Karpas-422 (cell line): ENCODE results near the gene ZFP90. TPM values are rescaled to one million over a fixed set of nuclear protein-coding genes. Genes with fewer than 3 reads are reported as not detected.

Experiments used
- DNase-seq: peaks from one replicate; pipeline ENCODE4 v3.0.0-alpha.2; 2015
- H2AFZ ChIP-seq: fragments of 200-600 bp; sonication (generic); 2 replicates; pipeline ENCODE4 v1.6.1; 2014; ENCODE audit warnings: antibody characterized with exemption, low read length, mixed read lengths
- H3K27ac ChIP-seq: fragments of 200-600 bp; sonication (generic); 2 replicates; pipeline ENCODE4 v1.5.1; 2014; ENCODE audit warnings: mild to moderate bottlenecking, low read length, moderate library complexity
- H3K27me3 ChIP-seq: fragments of 200-600 bp; sonication (generic); 2 replicates; pipeline ENCODE4 v1.6.1; 2014; ENCODE audit warnings: low read length, mixed read lengths
- H3K36me3 ChIP-seq: fragments of 200-600 bp; sonication (generic); 2 replicates; pipeline ENCODE4 v1.6.1; 2014; ENCODE audit warnings: low read length, mixed read lengths; ENCODE audit not compliant: insufficient read depth
- H3K4me1 ChIP-seq: fragments of 200-600 bp; sonication (generic); 2 replicates; pipeline ENCODE4 v1.6.1; 2014; ENCODE audit warnings: mild to moderate bottlenecking, low read length, mixed read lengths
- H3K4me2 ChIP-seq: fragments of 200-600 bp; sonication (generic); 2 replicates; pipeline ENCODE4 v1.6.1; 2014; ENCODE audit warnings: low read length, low read depth, mild to moderate bottlenecking; ENCODE audit not compliant: poor library complexity, severe bottlenecking
- H3K4me3 ChIP-seq: fragments of 200-600 bp; sonication (generic); 2 replicates; pipeline ENCODE4 v1.5.1; 2014; ENCODE audit warnings: mild to moderate bottlenecking, antibody characterized with exemption, low read length, mixed read lengths
- H3K79me2 ChIP-seq: fragments of 200-600 bp; sonication (generic); 2 replicates; pipeline ENCODE4 v1.6.1; 2014; ENCODE audit warnings: mild to moderate bottlenecking, low read length, mixed read lengths
- H3K9ac ChIP-seq: fragments of 200-600 bp; sonication (generic); 2 replicates; pipeline ENCODE4 v1.6.0; 2014; ENCODE audit warnings: low read length
- H3K9me2 ChIP-seq: fragments of 200-600 bp; sonication (generic), shearing (Covaris generic); replicated peaks from 2 replicates; pipeline ENCODE4 v1.6.0; 2014; ENCODE audit warnings: mild to moderate bottlenecking, low read length, moderate library complexity; ENCODE audit not compliant: insufficient read depth
- H3K9me3 ChIP-seq: fragments of 300-700, 200-600 bp; sonication (generic); 2 replicates; pipeline ENCODE4 v1.6.1; 2014; ENCODE audit warnings: low read length, mixed read lengths
- H4K20me1 ChIP-seq: fragments of 200-600 bp; sonication (generic); 2 replicates; pipeline ENCODE4 v1.6.1; 2014; ENCODE audit warnings: mild to moderate bottlenecking, antibody characterized with exemption, low read length, low read depth; ENCODE audit not compliant: insufficient read depth
- total RNA-seq: library from RNA; depleted of rRNA; stranded (reverse); fragments of >200 nt; shearing (Covaris generic); gene quantifications from 2 replicates; pipeline ENCODE4 v1.2.3, GENCODE V29; 2014; ENCODE audit warnings: low replicate concordance

Gene ZFP90
- total RNA-seq, 1 experiment from 2014 or later = 34.8 TPM

DNA sequence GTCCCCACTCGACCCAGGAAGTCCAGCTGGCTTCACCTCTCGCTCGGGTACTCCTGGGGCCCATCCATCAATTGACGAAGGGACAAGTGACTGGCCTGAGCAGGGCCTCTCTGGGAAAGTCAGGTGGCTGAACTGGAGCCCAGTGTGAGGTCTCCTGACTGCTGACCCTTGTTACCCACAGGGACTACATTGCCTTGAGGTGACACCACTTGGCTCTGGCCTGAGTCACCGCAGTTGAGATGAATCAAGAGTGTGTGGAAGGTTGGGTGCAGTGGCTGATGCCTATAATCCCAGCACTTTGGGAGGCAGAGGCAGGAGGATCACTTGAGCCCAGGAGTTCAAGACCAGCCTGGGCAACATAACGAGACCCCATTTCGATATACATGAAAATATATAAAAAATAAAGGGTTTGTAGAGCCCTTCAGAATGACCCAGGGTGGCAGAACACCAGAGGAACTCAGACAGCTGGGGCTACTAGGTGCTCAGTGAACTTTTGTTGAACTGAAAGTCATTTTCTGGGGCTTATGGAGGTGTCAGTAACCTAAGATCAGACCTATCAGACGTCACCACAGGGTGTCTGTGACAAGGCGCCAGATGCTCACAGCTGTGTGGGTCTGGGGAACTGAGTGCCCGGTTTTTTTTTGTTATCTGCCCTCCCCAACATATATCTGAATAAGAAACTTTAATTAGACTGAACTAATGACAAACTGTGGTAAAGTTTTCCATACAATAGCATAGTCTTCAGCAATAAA lies 14.8 kb upstream of the ZFP90 start:
- Histone ChIP-seq H4K20me1 (no peaks in the 10 kb centered on the region), H3K27ac (no peak overlapping the region), H3K79me2 (no peaks in the 10 kb centered on the region), H3K27me3 (no peaks in the 10 kb centered on the region), H3K9me2 (no peaks in the 10 kb centered on the region), H3K4me1 (peaks cover 14% of the 10 kb centered on the region), H3K9me3 (no peaks in the 10 kb centered on the region), H3K36me3 (no peaks in the 10 kb centered on the region), H3K4me2 (no peak overlapping the region), H3K4me3 (no peak overlapping the region), H2AFZ (no peak overlapping the region), H3K9ac (no peak overlapping the region)
- DNase-seq = peak; percentile 53

GRCh38 chr16:68526143-68526781 lies 12.8 kb upstream of the ZFP90 start:
- H3K9me3 ChIP-seq = no peaks in the 10 kb centered on the region
- H2AFZ ChIP-seq = no peak overlapping the region
- no peaks in the 10 kb centered on the region; the same call in 1 of the 2 replicates for H3K4me1 ChIP-seq
- no peak overlapping the region for H3K4me2 ChIP-seq
- H3K9ac ChIP-seq = no peak overlapping the region
- no peaks in the 10 kb centered on the region for H3K27me3 ChIP-seq
- no peaks in the 10 kb centered on the region for H3K9me2 ChIP-seq
- H3K79me2 ChIP-seq = no peaks in the 10 kb centered on the region
- H3K4me3 ChIP-seq = no peak overlapping the region
- DNase-seq = no peak
- no peak overlapping the region for H3K27ac ChIP-seq
- no peaks in the 10 kb centered on the region for H3K36me3 ChIP-seq
- H4K20me1 ChIP-seq = no peaks in the 10 kb centered on the region

DNA sequence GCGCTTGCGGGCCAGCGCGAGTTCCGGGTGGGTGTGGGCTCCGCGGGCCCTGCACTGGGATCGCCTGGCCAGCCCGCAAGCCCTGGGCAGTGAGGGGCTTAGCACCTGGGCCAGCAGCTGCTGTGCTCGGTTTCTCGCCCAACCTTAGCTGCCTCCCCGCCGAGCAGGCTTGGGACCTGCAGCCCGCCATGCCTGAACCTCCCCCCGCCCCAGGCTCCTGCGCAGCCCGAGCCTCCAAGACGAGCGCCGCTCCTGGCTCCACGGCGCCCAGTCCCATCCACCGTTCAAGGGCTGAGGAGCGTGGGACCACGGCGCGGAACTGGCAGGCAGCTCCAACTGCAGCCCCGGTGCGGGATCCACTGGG lies 12.3 kb upstream of the ZFP90 start:
- Histone ChIP-seq H3K9me2 (no peaks in the 10 kb centered on the region), H3K36me3 (no peaks in the 10 kb centered on the region), H3K27me3 (no peaks in the 10 kb centered on the region), H4K20me1 (no peaks in the 10 kb centered on the region), H2AFZ (no peak overlapping the region), H3K4me1 (no peaks in the 10 kb centered on the region; the same call in 1 of the 2 replicates), H3K9me3 (no peaks in the 10 kb centered on the region), H3K4me3 (no peak overlapping the region), H3K9ac (no peak overlapping the region), H3K79me2 (no peaks in the 10 kb centered on the region), H3K27ac (no peak overlapping the region), H3K4me2 (no peak overlapping the region)
- no peak for DNase-seq

DNA sequence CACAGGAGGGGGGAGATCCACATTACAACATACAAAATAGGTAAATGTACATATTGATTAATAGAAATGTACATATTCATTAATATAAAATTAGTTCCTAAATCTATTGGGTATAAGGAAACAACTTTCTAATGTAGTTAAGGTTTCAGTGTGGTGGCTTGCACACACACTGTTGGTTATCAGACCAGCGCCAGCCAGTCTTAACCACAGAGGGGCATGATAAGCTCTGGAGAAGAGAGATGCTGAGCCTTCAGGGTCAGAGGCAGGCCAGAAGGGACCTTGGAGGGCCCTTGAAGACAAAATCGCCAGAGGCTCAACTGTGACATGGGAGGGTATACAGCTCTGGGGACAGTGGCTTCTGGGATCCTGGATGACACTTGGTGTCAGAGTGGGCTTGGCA lies 10.9 kb upstream of the ZFP90 start:
- Histone ChIP-seq H3K4me2 (no peak overlapping the region), H3K27ac (no peak overlapping the region), H2AFZ (no peak overlapping the region), H3K36me3 (no peaks in the 10 kb centered on the region), H3K79me2 (no peaks in the 10 kb centered on the region), H4K20me1 (no peaks in the 10 kb centered on the region), H3K27me3 (no peaks in the 10 kb centered on the region), H3K4me1 (no peaks in the 10 kb centered on the region; the same call in 1 of the 2 replicates), H3K4me3 (no peak overlapping the region), H3K9me3 (no peaks in the 10 kb centered on the region), H3K9ac (no peak overlapping the region), H3K9me2 (no peaks in the 10 kb centered on the region)
- DNase-seq = no peak

DNA sequence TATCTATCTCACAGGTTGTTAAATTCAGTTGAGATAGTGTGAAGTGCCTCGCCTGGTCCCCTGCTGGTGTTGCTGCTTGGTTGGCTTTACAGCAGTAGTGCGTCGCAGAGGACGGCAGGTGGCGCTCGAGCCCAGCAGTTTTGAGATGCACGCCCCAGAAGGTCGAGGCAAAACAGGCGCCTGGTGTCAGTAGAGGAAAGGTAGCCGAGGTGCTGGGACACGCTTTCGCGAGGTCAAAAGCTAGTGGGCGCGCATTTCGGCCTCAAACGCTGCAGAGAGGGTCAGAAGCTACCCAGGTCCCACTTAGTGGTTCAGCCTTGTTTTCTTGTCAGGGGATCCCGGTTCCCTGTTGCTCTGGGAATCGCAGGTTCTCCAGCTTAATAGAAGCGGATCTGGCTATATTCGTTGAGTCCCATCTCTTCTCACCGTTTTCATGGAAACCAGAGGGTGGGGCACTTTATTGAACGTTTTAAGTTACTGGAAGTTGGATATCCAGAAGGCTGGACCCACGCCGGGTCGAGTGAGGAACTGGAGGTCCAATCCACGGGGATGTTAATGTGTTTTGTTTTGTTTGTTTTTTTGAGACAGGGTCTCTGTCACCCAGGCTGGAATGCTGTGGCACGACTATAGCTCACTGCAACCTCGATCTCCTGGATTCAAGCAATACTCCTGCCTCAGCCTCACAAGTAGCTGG lies 10.3 kb upstream of the ZFP90 start:
- Histone ChIP-seq H3K4me3 (no peak overlapping the region), H3K79me2 (no peaks in the 10 kb centered on the region), H3K9me3 (no peaks in the 10 kb centered on the region), H3K9ac (no peak overlapping the region), H4K20me1 (no peaks in the 10 kb centered on the region), H3K36me3 (no peaks in the 10 kb centered on the region), H3K9me2 (no peaks in the 10 kb centered on the region), H3K4me1 (no peaks in the 10 kb centered on the region; the same call in 1 of the 2 replicates), H3K27me3 (no peaks in the 10 kb centered on the region), H2AFZ (no peak overlapping the region), H3K27ac (no peak overlapping the region), H3K4me2 (no peak overlapping the region)
- DNase-seq = peak; percentile 93

DNA sequence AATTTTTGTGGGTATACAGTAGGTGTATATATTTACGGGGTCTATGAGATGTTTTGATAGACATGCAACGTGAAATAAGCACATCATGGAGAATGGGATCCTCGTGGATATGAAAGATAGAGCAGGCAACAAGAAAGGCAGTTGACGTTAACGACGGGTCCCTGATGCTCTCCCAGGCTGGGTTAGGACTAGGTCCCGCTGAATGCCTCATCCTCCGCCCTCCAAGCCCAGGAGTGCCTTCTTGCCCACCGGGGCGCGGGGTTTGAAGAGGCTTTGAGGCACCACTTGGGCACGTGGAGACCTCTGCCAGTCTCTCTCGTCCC lies 9.5 kb upstream of the ZFP90 start:
- Histone ChIP-seq H4K20me1 (no peaks in the 10 kb centered on the region), H3K9me3 (no peaks in the 10 kb centered on the region), H3K79me2 (no peaks in the 10 kb centered on the region), H3K9ac (no peak overlapping the region), H3K27me3 (no peaks in the 10 kb centered on the region), H3K9me2 (no peaks in the 10 kb centered on the region), H3K4me1 (no peaks in the 10 kb centered on the region; the same call in 1 of the 2 replicates), H3K4me2 (no peak overlapping the region), H3K27ac (no peak overlapping the region), H2AFZ (no peak overlapping the region), H3K36me3 (no peaks in the 10 kb centered on the region), H3K4me3 (no peak overlapping the region)
- no peak for DNase-seq

GRCh38 chr16:68529931-68530701 lies 9.0 kb upstream of the ZFP90 start:
- Histone ChIP-seq H3K79me2 (no peaks in the 10 kb centered on the region), H3K9me2 (no peaks in the 10 kb centered on the region), H3K4me2 (no peak overlapping the region), H3K36me3 (no peaks in the 10 kb centered on the region), H3K4me3 (no peak overlapping the region), H3K9me3 (no peaks in the 10 kb centered on the region), H4K20me1 (no peaks in the 10 kb centered on the region), H2AFZ (no peak overlapping the region), H3K27me3 (no peaks in the 10 kb centered on the region), H3K9ac (no peak overlapping the region), H3K27ac (no peak overlapping the region), H3K4me1 (no peaks in the 10 kb centered on the region; the same call in 1 of the 2 replicates)
- no peak for DNase-seq

- Histone ChIP-seq H3K79me2 (no peaks in the 10 kb centered on the region), H3K9me3 (no peaks in the 10 kb centered on the region), H3K36me3 (no peaks in the 10 kb centered on the region), H3K4me2 (no peak overlapping the region), H4K20me1 (no peaks in the 10 kb centered on the region), H3K9ac (no peak overlapping the region), H3K9me2 (no peaks in the 10 kb centered on the region), H3K27ac (no peak overlapping the region), H3K4me3 (no peak overlapping the region), H3K27me3 (no peaks in the 10 kb centered on the region), H2AFZ (no peak overlapping the region), H3K4me1 (peaks cover 4% of the 10 kb centered on the region)
- DNase-seq = no peak
Observed at GRCh38 chr16:68533937-68534336, 5.2 kb upstream of the ZFP90 start.
